Activated CD4-positive, alpha-beta T cell treated with anti-CD3 and anti-CD28 coated beads, Interleukin-2, Interleukin-6, amounts not matched to agents 100 ng/mL and 50 ng/mL, durations not matched to agents 16 hours and 8 hours (primary cell): ENCODE measurements around the gene LRRC38.

Source experiments
- DNase-seq: peaks from one replicate; pipeline ENCODE4 v3.0.0-alpha.2; 2020

LRRC38 gene

GRCh38 chr1:13514821-13515220 is 1.0 kb upstream of the LRRC38 start:
- DNase-seq, result no peak

- no peak for DNase-seq
Observed at GRCh38 chr1:13513063-13513894, 524 bp downstream of the LRRC38 start.

GRCh38 chr1:13512472-13512871 is 1.3 kb downstream of the LRRC38 start:
- DNase-seq, result no peak

- DNase-seq, result no peak
Observed at GRCh38 chr1:13510499-13510898, 3.3 kb downstream of the LRRC38 start.

GRCh38 chr1:13507075-13507474 is 6.7 kb downstream of the LRRC38 start:
- DNase-seq, result no peak

- DNase-seq, result no peak
Observed at GRCh38 chr1:13505020-13505419, 8.8 kb downstream of the LRRC38 start.

GRCh38 chr1:13500806-13501205 is 13.0 kb downstream of the LRRC38 start:
- DNase-seq, result no peak

GRCh38 chr1:13499422-13499821 is 14.4 kb downstream of the LRRC38 start:
- DNase-seq, result no peak

- no peak for DNase-seq
Observed at GRCh38 chr1:13498553-13498952, 15.2 kb downstream of the LRRC38 start.

- no peak for DNase-seq
Observed at GRCh38 chr1:13495186-13495585, 18.6 kb downstream of the LRRC38 start.

- no peak for DNase-seq
Observed at GRCh38 chr1:13494712-13495111, 19.1 kb downstream of the LRRC38 start.

- DNase-seq, result peak; percentile 24
Observed at GRCh38 chr1:13494025-13494424, 19.8 kb downstream of the LRRC38 start.

GRCh38 chr1:13492711-13493110 is 21.1 kb downstream of the LRRC38 start:
- DNase-seq, result no peak

- no peak for DNase-seq
Observed at GRCh38 chr1:13487957-13488356, 25.8 kb downstream of the LRRC38 start.

GRCh38 chr1:13487143-13487868 is 26.5 kb downstream of the LRRC38 start:
- no peak for DNase-seq

GRCh38 chr1:13483946-13484345 is 29.9 kb downstream of the LRRC38 start:
- no peak for DNase-seq

- no peak for DNase-seq
Observed at GRCh38 chr1:13482600-13482999, 31.2 kb downstream of the LRRC38 start.

GRCh38 chr1:13479171-13479856 is 34.5 kb downstream of the LRRC38 start:
- DNase-seq, result no peak

- DNase-seq, result no peak
Observed at GRCh38 chr1:13478692-13479091, 35.1 kb downstream of the LRRC38 start.

GRCh38 chr1:13469343-13469742 is 44.5 kb downstream of the LRRC38 start:
- DNase-seq, result no peak

- no peak for DNase-seq
Observed at GRCh38 chr1:13465515-13465914, 48.3 kb downstream of the LRRC38 start.

GRCh38 chr1:13462682-13463081 is 51.1 kb downstream of the LRRC38 start:
- no peak for DNase-seq

- DNase-seq, result no peak
Observed at GRCh38 chr1:13461977-13462376, 51.8 kb downstream of the LRRC38 start.
